MG63 (cell line): ENCODE results near the gene RCN2. TPM values are rescaled to one million over a fixed set of nuclear protein-coding genes. Genes with fewer than 3 reads are reported as not detected.

Experiments
- DNase-seq: peaks from one replicate; pipeline ENCODE4 v3.0.0-alpha.2; 2020
- H3K27me3 ChIP-seq: fragments of 250-450 bp; sonication (Bioruptor Pico); 2 replicates; pipeline ENCODE4 v1.5.1; 2020; ENCODE audit warnings: mild to moderate bottlenecking, moderate library complexity
- H3K36me3 ChIP-seq: fragments of 250-450 bp; sonication (Bioruptor Pico); 2 replicates; pipeline ENCODE4 v1.5.1; 2020; ENCODE audit warnings: mild to moderate bottlenecking, moderate library complexity
- H3K4me3 ChIP-seq: fragments of 250-450 bp; sonication (Bioruptor Pico); 2 replicates; pipeline ENCODE4 v1.5.1; 2020; ENCODE audit warnings: mild to moderate bottlenecking, moderate library complexity
- H3K9me3 ChIP-seq: fragments of 250-450 bp; sonication (Bioruptor Pico); 2 replicates; pipeline ENCODE4 v1.5.1; 2020; ENCODE audit warnings: mild to moderate bottlenecking, moderate library complexity
- total RNA-seq: library from RNA; depleted of rRNA; stranded (reverse); fragments of >200 nt; shearing (Covaris generic); gene quantifications from 2 replicates; pipeline ENCODE4 v1.2.3, GENCODE V29; 2014; ENCODE audit warnings: low replicate concordance

Gene RCN2
- total RNA-seq, 1 experiment from 2014 or later = 141 TPM

DNA sequence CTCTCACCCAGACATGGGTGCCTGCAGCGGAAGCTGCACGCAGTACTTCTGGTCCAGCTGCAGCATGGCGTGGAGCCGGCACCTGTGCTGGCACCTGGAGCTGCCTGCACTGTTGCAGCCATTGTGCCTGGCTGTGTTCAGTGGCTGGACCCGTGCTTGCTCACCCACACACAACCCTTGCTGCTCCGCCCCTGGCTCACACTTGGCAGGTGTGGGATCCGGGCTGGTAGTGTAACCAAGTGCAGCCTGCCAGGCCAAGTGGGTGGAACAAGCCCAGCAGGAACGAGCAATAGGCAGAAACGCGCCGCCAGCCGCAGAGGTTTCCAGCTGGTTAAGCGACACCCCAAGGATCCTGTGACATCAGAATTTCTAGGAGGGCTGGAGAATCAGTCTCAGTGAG is 15.2 kb upstream of the RCN2 start:
- DNase-seq = no peak
- H3K9me3 ChIP-seq = no peaks in the 10 kb centered on the region
- H3K36me3 ChIP-seq = no peaks in the 10 kb centered on the region
- peaks cover 46% of the 10 kb centered on the region for H3K27me3 ChIP-seq
- no peak overlapping the region for H3K4me3 ChIP-seq

DNA sequence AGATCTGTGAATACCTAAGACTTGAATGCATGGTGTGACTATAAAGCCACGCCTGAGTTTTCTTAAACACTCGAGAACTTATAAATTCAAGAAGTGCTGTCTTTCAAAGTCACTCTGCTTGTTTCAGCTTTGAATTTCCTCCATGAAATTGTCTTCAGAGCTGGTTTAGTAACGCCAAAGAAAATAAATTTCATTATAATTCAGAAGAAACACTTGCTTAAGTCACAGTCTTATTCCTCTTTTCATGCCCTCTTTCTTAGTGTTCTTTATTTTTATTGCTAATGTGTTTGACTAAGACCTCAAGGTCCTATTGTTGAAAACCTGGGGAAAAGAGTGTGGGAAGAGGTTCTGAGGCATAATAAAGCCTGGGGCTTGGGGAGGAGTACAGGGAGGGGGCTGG is 3.3 kb upstream of the RCN2 start:
- H3K27me3 ChIP-seq = peaks cover 6% of the 10 kb centered on the region
- H3K9me3 ChIP-seq = no peaks in the 10 kb centered on the region; the same call in 1 of the 2 replicates
- DNase-seq = no peak
- peaks cover 3% of the 10 kb centered on the region for H3K36me3 ChIP-seq
- no peak overlapping the region for H3K4me3 ChIP-seq

DNA sequence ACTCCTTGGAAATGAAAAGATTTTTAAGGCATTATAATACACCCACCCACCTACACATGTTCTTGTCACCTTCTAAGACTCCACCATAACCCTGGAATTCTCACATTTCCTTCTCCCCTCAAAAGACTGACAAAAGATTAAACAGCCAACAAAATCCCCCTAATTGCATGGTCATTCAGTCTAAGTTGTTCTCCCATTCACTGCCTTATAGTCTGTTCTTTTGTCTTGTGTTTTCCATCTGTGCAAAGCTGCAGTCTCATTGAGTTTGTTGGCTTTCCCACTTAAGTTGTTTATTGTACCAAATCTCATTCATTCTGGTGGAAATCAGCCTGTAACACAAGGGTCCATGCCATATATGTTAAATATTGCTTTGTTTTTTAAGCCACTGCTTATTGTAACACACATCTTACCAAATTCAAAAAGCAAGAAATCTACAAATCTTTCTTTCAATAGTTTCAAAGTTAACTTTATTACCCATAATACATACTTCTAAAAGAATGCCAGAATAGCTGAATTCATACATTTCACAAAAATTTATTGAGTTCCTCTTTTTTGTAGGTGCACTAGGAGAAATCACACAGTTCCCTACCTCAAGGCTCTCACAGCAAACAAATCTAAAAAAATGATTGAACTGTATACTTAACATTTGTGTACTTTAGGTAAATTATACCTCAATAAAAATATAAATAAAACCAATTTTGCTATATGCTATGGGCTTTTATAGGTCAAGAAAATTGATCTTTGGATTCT is 2.4 kb upstream of the RCN2 start:
- Histone ChIP-seq H3K27me3 (peaks cover 3% of the 10 kb centered on the region; the same call in 1 of the 2 replicates), H3K36me3 (peaks cover 8% of the 10 kb centered on the region), H3K9me3 (no peaks in the 10 kb centered on the region; the same call in 1 of the 2 replicates), H3K4me3 (no peak overlapping the region)
- DNase-seq = no peak

DNA sequence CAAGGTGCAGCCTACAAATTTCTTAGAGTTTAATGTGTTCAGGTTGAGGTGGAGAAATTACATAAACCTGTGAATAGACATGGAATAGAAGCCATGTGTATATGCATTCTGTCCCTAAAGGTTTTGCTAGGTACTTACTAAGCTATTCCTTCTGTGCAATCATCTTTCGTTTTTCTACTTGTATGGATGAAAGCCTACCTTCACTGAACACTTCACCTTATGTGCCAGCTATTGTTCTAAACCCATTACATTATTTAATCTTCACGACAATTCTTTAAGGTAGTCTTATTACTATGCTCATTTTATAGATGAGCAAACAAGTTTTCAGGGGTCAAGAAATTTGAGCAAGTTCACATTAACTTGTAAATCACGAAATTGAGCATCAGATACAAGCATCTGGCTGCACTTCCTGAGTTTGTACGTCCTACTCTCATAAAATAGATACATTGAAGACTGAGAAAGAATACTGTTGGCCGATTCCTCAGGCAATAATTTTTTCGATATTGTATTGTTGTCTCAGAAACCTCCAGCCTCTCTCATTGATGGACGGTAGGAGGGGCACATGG is 635 bp upstream of the RCN2 start:
- peak overlapping the region; percentile 68 for H3K4me3 ChIP-seq
- no peaks in the 10 kb centered on the region; the same call in 1 of the 2 replicates for H3K9me3 ChIP-seq
- no peak for DNase-seq
- peaks cover 3% of the 10 kb centered on the region; the same call in 1 of the 2 replicates for H3K27me3 ChIP-seq
- H3K36me3 ChIP-seq = peaks cover 11% of the 10 kb centered on the region

DNA sequence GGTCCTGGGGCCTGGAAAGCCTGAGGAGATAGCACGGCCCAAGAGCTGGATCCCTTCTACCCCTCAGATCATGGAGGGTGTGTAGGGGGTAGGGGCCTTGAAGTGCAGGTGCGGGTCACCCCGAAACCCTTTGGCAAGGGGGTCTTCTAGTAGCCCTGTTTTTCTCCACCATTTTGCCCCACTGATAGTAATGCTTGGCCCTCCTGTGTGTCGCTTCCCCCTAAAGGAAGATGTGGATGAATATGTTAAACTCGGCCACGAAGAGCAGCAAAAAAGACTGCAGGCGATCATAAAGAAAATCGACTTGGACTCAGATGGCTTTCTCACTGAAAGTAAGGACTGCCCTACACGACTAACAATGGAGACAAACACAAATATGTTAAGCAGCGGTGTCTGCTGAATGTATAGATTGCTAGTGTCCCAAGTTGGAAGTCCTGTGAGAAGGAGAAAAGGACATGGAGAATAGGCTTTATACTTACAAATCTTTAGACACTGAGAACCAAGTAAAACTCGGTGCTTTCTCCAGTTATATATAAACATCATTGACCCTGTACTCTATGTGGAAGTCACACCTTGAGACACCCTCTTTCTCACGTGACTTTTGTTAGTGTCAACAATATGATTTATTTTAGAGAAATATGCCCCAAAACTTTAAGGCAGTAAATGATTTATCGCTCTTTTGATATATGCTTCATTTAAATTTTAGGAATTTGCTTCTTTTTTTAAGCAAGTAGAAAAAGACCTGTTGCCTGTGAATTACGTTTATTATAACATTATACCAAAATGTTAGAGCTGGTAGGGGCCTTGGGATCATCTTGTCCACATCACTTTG is 802 bp downstream of the RCN2 start:
- Histone ChIP-seq H3K36me3 (peaks cover 19% of the 10 kb centered on the region), H3K4me3 (peak overlapping the region; percentile 68), H3K9me3 (no peaks in the 10 kb centered on the region; the same call in 1 of the 2 replicates), H3K27me3 (no peaks in the 10 kb centered on the region)
- no peak for DNase-seq

DNA sequence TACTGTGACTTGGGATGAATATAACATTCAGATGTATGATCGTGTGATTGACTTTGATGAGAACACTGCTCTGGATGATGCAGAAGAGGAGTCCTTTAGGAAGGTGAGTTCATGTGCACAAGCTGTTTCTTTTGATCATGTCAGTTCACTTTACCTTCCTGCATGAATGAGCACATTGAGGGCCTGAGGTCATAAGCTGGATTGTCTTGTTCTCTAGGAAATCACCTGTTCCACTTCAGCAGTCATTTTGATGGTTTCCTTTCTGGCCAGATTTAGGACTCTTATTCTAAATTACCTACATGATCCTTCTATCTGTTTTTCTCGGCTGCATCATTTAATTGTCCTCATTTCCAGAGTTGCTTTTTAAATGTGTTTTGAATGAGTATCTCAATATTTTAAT is 4.1 kb downstream of the RCN2 start:
- Histone ChIP-seq H3K27me3 (no peaks in the 10 kb centered on the region), H3K4me3 (no peak overlapping the region), H3K36me3 (peaks cover 25% of the 10 kb centered on the region), H3K9me3 (no peaks in the 10 kb centered on the region; the same call in 1 of the 2 replicates)
- no peak for DNase-seq

DNA sequence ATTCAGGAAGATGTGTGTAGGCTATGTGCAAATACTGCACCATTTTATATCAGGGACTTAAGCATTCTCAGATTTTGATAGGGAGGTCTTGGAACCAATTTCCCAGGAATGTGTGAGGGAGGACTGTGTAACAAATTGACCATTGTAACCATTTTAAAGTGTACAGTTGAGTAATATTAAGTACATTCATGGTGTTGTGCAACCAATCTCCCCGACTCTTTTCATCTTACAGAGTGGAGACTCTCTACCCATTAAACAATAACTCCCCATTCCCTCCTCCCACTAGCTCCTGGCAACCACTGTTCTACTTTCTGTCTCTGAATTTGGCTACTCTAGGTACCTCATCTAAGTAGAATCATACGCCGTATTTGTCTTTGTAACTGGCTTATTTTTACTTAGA is 5.1 kb downstream of the RCN2 start:
- Histone ChIP-seq H3K4me3 (no peak overlapping the region), H3K27me3 (no peaks in the 10 kb centered on the region), H3K9me3 (no peaks in the 10 kb centered on the region), H3K36me3 (peaks cover 25% of the 10 kb centered on the region)
- no peak for DNase-seq

DNA sequence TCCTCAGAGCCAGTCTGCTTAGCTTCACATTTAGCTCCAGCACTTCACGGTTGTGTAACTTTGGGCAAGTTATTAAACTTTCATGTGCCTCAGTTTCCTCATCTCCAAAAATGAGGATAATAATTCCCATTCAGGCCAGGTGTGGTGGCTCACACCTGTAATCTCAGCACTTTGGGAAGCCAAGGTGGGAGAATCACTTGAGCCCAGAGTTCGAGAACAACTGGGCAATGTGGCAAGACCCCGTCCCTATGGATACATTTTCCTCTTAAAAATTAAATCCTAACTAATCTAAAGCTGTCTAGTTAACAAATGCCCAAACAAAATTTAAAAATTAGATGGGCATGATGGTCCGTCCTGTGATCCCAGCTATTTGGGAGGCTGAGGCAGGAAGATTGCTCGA is 7.2 kb downstream of the RCN2 start:
- DNase-seq = no peak
- no peaks in the 10 kb centered on the region for H3K27me3 ChIP-seq
- peaks cover 18% of the 10 kb centered on the region for H3K36me3 ChIP-seq
- no peak overlapping the region for H3K4me3 ChIP-seq
- H3K9me3 ChIP-seq = no peaks in the 10 kb centered on the region

DNA sequence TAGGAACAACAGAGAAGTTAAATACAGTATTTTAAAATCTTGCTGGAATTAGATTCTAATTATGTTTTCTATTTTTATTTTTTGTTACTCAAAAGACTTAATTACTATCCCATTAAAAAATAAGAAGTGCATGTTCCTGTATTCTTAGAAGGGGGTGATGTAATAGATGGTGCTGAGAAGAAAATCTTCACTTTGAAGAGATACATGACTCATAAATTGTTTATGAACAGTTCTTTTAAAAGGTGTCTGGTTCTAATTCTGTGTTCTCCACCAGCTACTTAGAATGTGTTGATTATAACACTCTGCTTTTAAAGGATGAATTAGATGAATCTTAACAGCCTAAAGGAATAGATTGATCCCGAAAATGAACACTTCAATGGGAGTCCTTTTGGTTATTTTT is 8.2 kb downstream of the RCN2 start:
- Histone ChIP-seq H3K4me3 (no peak overlapping the region), H3K9me3 (no peaks in the 10 kb centered on the region), H3K27me3 (no peaks in the 10 kb centered on the region), H3K36me3 (peaks cover 22% of the 10 kb centered on the region)
- no peak for DNase-seq

DNA sequence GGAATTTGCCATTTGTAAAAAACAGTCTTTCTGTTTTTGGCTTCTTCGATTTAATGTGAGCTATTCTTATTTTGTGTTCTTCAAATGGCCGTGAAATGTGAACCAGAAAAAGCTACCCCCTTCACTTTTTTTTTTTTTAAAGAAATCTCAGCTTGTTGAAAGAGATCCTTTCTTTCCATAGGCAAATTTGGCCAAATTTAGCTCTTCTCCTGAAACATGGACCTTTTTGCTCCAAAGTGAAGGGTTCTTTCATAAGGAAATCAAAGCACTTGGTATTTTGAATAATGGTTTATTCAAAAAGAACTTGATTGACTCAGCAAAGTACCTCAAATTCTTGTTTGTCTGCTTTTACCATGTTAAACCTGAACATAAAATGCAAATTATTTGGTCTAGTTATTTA is 10.1 kb downstream of the RCN2 start:
- no peaks in the 10 kb centered on the region for H3K9me3 ChIP-seq
- no peak for DNase-seq
- H3K36me3 ChIP-seq = peaks cover 24% of the 10 kb centered on the region
- no peak overlapping the region for H3K4me3 ChIP-seq
- H3K27me3 ChIP-seq = no peaks in the 10 kb centered on the region

DNA sequence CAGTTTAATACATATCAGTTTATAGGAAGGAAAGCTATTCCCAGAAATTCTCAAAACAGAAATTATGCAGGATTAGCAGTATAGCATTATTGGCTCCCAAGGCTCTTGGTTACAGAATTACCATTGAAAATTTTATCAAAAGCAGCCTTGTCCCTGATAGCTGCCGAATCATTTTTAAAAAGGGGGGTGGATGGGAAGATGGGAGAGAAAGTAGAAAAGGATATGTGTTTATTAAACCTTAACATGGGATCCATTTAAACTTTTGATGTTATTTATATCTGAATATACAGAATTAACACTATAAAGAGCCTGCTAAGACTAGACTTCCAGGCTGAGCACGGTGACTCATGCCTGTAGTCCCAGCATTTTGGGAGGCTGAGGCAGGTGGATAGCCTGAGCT is 10.8 kb downstream of the RCN2 start:
- peaks cover 19% of the 10 kb centered on the region for H3K36me3 ChIP-seq
- no peak for DNase-seq
- H3K4me3 ChIP-seq = no peak overlapping the region
- H3K27me3 ChIP-seq = no peaks in the 10 kb centered on the region
- H3K9me3 ChIP-seq = no peaks in the 10 kb centered on the region

DNA sequence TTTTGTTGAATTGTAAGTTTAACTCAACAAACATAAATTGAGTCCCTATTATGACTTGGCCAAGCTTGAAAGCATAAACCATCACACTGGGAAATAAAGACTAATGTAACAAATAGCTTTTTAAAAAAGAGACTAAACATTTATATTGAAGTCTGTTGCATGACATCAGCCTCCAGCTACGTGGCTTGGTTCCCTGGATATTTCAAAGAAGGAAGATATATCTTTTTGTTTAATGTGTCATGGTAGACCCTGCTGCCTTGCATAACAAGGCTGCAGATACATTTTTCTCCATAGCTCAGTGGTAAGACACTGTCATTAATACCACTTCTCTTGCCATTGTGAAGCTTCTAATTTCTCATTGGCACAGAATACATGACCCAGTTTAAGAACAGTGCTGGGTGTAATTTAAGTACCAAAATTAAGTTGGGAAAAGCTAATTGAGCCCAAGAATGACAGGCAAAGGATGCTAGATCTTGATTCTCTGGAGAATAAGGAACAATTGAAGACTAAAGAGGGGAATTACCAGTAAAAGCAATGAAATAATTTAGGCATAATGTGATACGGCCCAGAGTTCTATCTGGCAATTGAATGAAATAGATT is 14.0 kb downstream of the RCN2 start:
- no peak overlapping the region for H3K4me3 ChIP-seq
- peaks cover 31% of the 10 kb centered on the region for H3K36me3 ChIP-seq

DNA sequence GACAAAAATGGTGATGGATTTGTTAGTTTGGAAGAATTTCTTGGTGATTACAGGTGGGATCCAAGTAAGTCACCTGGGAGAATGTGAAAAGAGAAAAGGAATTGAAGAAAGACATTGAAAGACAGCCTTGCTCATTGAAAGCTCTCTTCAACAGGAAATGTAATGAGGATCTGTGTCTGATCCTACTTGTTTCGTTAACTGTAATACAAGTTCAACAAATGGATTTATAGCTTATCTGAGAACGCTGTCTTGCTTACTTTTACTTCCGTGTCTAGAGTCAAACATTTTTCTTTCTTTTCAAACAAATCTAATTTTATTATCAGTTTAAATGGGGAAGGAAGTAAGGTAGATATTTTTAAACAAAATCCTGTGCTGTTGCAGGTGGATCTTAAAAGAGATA is 15.9 kb downstream of the RCN2 start:
- Histone ChIP-seq H3K9me3 (no peaks in the 10 kb centered on the region), H3K27me3 (no peaks in the 10 kb centered on the region), H3K4me3 (no peak overlapping the region), H3K36me3 (peaks cover 35% of the 10 kb centered on the region)
- no peak for DNase-seq

More for the DNA sequence above, 14.0 kb downstream of the RCN2 start:
- Histone ChIP-seq H3K27me3 (no peaks in the 10 kb centered on the region), H3K9me3 (no peaks in the 10 kb centered on the region)
- DNase-seq = no peak

DNA sequence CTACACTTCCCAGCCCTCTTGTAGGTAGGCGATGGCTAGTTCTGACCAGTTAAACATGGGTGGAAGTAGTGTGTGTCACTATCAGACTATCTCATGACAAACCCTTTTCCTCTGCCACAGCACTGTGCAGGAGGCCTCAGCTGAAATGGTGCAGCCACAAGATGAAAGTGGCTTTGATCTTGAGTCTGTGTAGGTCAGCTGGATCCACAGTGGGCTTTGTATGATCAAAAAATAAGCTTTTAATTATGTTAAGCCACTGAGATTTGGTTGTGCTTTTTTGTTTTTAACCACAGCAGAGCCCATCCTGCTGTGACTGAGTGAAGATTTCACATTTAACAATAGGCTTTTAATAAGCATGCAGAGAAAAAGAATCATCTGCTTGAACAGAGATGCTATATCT is 19.7 kb downstream of the RCN2 start:
- no peak overlapping the region for H3K4me3 ChIP-seq
- H3K36me3 ChIP-seq = peaks cover 21% of the 10 kb centered on the region
- DNase-seq = no peak
- H3K27me3 ChIP-seq = no peaks in the 10 kb centered on the region
- no peaks in the 10 kb centered on the region for H3K9me3 ChIP-seq

DNA sequence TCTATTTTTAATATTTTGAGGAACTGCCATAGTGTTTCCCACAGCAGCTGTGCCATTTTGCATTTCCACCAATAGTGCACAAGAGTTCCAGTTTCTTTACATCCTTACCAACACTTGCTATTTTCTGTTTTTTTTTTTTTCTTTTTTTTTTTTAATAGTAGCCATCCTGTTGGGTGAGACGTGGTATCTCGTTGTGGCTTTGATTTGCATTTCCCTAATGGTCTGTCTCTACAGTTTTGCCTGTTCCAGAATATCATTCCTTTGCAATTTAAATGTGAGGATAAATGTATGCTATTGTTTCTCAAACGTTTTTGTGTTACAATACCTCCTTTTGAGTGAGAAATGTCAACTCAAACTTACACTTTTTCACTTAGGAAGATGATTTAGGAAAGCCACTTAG is 22.4 kb downstream of the RCN2 start:
- DNase-seq = no peak
- Histone ChIP-seq H3K9me3 (no peaks in the 10 kb centered on the region), H3K4me3 (no peak overlapping the region), H3K27me3 (no peaks in the 10 kb centered on the region), H3K36me3 (peaks cover 10% of the 10 kb centered on the region)

DNA sequence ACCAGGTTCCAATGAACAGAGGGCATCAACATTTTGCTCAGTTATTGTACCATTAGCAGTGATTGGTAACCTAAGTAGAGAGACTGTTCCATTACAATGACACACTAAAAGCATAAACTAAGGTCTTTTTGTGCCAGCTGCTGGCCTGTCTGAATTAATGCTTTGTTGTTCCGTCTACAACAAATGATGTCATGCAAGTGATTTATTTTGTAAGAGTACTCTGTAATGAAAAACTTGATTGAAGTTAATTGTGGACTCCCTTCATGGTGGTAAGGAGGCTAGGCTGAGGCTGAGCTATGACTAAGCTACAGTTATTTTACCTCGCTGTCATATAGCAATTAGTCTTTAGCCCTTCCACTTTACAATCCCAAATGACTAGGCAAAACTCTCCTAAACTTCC is 23.2 kb downstream of the RCN2 start:
- Histone ChIP-seq H3K9me3 (no peaks in the 10 kb centered on the region), H3K36me3 (0 out of 2 replicates have a peak, but pooled peaks cover 4% of the 10 kb centered on the region), H3K27me3 (no peaks in the 10 kb centered on the region), H3K4me3 (no peak overlapping the region)
- DNase-seq = no peak
